GM18870 (cell line): ENCODE data around the gene FAM107B.
"Not testable (repeated sequence)": the region's sequence is repeated elsewhere in the genome, so short reads cannot be mapped to it uniquely, and the experiment has no call there.

ENCODE experiments used
- ATAC-seq: cut with Tn5 transposase; IDR thresholded peaks from one replicate; pipeline ENCODE4 v1.9.1; 2021; ENCODE audit warnings: moderate library complexity; ENCODE audit not compliant: unreplicated experiment

FAM107B gene

DNA sequence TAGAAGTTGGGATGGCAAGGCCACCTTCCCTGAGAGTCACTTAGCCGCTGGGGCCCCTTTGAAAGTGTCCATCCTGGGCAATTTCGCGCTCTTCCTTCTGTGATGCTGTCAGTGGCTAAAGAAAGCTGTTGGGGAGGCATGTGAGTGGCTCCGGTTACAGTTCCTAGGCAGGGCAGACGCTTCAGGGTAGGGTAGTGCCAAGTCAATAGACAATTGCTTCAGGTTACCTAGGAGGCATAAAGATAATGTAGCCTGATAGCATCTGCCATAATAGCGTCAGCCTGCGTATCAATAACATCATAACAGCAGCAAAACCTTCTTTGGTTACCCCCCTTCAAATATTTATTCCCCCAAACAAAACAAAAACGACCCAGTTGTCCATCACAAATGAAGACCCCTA is at the start of gene FAM107B:
TSS of gene FAM107B (minus strand) at position 101 of the 400 bp plus-strand sequence. CDS start 234 bp downstream, outside the sequence.
- ATAC-seq: no peak

DNA sequence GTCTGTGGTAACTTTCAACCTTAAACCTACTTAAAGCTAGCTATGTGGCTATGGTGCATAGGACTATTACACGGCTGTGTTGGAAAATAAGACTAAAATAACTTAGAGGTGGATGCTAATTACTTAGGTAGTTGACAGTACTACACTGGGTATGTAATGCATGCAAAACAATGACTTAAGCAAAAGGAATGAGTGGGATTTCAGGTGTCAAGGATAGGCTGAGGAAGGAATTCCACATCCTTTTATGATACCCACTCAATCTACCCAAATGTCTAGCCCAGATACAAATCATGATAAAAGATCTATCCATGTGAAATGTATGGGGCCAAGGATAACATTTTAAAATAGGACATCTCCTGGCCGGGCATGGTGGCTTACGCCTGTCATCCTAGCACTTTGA is 49.3 kb upstream of the FAM107B start:
- no peak for ATAC-seq

DNA sequence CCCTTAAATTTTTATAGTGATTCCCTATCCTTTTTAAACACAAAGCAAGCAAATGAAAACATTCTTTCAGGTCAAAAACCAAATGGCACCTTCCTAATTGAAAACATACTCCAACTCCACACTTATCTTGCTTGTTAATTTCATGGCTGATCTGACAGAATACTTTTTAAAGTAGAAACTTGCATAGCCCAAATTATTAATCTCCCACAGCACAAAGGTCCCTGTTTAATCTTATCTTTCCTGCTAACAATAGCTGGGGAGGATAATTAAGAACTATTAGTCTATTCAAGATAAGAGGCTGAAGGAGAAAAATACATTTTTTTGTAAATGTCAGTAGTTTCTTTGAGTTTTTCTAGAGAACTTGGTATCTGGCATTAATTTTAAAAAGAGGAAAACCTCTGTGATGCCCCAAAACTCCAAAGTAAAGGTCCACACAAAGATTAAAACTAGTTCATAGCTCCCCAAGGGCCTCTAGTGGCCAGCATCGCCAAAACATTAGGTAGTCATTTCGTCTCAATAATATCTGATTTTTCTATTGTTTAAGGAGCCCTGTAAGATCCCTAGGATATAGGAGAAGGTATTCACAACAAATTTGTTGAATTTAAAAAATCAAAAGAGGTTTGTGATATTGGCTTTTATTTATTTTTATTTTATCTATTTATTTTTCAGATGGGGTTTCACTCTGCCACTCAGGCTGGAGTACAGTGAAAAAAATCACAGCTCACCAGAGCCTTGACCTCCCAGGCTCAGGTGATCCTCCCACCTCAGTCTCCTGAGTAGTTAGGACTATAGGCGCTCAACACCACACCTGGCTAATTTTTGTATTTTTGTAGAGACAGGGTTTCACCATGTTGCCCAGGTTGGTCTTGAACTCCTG is 48.4 kb upstream of the FAM107B start:
- ATAC-seq: no peak

DNA sequence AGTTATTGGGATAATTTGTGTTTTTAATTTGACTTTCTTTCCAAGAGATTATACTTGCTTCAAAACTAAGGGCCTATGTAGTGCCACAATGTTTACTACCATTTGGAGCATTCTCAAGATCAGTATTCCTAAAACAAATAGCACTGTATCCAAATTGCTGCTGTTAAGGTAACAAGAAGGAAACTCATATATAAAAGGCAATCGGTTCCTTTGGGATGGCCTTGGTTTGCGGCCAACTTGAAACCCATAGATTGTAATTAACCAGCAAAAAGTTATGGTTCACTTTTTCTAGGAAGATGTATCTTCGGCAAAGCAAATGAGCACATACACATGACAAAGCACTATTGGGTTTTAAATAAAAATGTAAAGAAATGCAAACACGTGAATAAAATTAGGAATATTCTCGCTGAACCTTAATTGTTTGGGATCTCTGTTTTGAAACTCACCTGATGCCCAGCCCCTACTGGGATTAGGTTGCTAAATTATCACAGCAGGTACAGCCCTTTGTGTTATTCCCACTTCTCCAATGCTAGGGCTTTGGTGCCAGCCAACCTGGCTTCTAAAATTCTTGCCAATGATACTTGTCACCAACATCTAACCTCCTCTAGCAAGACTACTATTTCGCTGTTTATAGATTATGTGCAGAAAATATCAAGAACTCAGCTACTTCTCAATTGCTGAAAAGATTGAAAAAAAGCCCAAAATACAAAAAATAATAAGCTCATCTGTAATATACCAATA is 47.1 kb upstream of the FAM107B start:
- no peak for ATAC-seq

DNA sequence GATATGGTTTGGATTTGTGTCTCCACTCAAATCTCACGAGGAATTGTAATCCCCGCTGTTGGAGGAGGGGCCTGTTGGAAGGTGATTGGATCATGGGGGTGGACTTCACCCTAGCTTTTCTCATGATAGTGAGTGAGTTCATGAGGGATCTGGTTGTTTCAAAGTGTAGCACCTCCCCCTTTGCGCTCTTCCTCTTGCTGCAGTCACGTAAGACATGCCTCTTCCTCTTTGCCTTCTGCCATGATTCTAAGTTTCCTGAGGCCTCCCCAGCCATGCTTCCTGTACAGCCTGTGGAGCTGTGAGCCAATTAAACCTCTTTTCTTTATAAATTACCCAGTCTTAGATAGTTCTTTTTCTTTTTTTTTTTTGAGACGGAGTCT is 46.1 kb upstream of the FAM107B start:
- ATAC-seq: no peak

DNA sequence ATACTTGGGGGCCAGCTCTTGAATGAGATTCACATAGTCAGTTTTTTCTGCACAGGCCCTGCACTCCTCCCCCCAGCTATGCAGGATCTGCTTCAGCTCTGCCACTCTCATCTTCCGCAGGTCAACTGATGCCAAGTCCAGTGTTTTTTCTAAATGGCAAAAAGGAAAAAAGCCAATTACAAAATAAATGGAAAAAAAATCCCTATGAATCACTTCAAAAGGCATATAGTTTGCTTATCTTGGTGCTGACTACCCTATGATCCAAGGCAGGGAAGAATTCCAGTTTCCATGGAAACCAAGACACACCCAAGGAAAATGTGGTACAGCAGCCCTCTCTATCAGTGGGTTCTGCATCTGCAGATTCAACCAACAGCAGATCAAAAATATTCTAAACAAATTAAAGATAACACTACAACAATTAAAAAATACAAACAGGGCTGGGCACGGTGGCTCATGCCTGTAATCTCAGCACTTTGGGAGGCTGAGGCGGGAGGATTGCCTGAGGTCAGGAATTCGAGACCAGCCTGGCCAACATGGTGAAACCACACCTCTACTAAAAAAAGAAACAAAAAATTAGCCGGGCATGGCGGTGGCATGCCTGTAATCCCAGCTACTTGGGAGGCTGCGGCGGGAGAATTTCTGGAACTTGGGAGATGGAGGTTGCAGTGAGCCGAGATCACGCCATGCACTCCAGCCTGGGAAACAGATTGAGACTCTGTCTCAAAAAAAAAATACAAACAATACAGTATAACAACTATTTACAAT is 45.5 kb upstream of the FAM107B start:
- no peak for ATAC-seq

DNA sequence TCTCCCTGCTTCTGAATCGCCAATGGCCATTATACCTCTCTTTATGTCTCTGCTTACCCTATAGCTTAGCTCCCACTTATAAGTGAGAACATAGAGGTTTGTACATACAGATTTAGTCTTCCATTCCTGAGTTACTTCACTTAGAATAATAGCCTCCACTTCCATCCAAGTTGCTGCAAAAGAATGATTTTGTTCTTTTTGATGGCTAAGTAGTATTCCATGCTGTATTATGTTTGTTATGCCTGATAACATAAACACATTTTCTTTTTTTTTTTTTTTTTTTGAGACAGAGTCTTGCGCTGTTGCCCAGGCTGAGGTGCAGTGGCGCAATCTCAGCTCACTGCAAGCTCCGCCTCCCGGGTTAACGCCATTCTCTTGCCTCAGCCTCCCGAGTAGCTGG is 42.0 kb upstream of the FAM107B start:
- ATAC-seq: not testable (repeated sequence)

DNA sequence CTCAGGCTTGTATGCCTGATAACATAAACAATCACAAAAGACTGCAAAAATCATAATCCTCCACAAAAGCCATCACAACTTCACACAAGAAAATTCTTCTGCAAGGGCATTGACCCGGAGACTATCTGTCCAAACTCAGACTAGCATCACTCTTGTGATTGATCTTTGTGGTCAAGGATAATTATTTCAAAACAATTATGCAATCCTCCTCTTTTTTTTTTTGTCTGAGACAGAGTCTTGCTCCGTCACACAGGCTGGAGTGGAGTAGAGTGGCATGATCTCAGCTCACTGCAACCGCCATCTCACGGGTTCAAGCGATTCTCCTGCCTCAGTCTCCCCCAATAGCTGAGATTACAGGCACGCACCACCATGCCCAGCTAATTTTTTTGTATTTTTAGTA is 41.0 kb upstream of the FAM107B start:
- ATAC-seq: no peak

DNA sequence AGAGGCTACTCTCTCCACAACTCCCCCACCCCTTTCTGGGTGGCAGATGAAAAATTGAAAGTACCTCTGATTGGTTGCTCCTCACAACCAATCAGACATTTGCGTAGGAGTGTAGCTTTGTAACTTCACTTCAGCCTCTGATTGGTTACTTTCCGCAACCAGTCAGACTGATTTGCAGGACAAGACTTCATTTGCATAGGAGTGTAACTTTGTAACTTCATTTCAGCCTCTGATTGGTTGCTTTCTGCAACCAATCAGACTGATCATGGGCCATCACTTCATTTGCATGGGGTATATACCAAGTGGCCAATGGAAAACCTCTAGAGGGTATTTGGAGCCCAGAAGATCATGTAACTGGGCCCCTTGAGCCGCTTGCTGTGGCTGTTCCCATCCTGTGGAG is 37.6 kb upstream of the FAM107B start:
- no peak for ATAC-seq

DNA sequence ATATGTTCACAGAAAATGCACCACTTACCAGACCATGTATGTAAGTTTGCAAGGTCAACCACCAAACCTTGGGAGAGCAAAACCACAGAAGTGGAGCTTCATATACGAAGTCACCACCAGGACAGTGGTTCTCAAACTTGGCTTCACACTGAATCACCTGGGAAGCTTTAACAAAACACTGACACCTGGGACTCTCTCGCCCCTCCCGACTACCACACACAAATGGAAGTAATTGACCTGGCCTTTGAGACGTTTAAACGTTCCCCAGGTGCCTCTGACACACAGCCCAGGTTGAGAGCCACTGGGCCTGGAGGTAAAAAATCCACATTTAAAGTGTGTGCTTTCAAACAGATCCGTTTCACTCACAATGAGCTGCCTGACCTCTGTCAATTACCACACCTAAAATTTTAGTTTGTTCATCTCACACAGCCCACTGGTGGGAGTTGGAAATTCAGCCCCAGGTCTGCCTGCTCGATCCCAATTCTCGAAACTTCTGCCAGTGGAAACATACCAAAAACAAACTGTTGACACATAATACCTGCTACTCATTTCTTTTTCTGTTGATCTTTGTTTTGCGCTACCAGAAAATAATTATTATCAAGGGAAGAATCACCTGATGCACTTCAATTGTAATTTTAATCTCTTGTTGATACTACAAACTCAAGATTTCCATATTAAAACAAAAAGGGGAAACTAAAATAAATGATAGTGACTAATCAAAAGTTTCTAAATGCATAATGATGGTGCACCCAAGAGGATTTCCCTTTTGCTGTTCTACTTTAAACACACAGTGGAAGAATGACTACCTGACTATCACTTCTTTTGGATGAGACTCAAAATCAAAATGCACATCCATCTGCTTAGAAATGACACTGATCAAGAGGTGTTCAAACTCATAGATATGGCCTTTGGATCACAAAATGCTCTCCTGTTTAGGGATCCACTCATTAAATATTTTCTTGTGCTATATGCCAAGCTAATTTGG is 36.6 kb upstream of the FAM107B start:
- no peak for ATAC-seq

DNA sequence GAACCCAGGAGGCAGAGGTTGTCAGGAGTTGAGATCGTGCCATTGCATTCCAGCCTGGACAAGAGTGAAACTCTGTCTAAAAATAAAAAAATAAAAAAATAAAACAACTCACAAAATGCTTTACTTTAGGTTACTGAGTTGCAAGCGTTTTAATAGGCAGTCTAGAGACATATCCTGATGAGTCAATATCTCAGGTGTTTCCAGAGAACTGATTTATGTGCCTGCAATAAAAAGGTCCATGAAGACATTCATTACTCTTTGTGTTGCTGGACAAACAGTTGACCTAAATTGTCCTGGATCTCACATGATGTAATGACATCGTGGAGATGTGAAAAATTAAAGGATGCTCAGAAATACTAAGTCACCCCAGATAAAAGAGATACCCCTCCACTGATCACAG is 31.6 kb upstream of the FAM107B start:
- no peak for ATAC-seq

DNA sequence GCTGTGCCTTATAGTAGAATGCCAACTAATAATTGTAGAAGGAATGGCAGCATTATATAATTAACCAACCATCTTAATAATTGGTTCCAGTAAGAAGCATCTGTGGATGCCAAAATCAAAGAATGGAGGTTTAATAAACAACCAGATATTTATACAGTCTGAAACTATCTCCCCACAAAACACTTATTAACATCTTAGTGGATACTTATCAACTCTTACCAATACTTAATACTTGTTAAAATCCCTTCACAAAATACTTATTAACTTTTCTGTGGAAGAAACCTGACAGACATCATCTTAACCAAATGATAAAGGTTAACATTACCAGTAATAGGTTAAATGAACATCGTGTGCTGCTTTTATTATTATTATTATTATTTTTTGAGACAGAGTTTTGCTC is 29.1 kb upstream of the FAM107B start:
- ATAC-seq: no peak

DNA sequence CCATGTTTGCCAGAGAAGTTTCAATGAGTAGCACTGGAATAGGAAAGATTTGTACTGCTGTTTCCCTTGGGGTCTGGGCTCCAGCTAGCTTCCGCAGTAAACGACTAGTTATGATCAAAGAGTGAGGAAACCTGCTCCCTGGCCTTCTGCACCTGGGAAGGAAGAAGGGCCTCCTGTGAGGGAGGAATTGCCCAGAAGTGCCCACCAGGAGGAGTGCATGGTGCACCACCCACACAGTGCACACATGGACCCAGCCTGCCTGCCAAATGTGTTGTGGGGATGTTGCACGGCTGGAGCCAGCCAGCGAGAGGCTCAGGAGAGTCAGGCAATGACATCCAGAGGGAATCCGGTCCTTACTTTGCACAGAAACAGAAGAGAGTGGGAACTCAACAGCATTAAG is 27.0 kb upstream of the FAM107B start:
- no peak for ATAC-seq

DNA sequence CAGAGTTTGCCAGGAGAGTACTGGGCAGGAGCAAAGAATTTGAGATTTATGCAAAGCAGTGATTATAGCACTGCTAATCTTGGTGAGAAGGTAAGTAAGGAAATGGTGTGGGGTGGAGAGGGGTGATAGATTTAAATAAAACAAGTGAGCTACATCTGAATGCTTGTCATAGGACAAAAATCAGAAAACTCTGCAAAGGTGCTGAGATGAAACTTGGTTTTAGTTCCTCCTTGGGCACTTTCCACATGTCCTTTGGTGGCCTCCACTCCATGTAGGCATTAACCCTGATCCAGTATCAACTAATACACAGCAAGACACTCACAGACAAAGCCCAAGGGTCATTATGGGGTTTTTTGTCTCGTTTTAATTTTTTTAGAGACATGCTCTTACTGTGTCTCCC is 25.7 kb upstream of the FAM107B start:
- ATAC-seq: no peak

DNA sequence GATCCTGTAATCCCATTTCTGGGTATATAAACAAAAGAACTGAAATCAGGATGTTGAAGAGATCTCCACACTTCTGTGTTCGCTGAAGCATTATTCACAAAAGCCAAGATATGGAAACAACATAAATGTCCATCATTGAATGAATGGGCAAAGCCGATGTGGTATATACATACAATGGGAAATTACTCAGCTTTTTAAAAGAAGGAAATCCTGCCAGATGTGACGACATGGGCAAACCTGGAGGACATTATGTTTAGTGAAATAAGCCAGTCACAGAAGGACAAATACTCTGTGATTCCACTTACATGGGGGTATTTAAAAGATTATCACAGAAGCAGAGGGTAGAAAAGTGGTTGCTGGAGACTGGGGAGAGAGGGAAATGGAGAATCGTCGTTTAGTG is 23.9 kb upstream of the FAM107B start:
- no peak for ATAC-seq

DNA sequence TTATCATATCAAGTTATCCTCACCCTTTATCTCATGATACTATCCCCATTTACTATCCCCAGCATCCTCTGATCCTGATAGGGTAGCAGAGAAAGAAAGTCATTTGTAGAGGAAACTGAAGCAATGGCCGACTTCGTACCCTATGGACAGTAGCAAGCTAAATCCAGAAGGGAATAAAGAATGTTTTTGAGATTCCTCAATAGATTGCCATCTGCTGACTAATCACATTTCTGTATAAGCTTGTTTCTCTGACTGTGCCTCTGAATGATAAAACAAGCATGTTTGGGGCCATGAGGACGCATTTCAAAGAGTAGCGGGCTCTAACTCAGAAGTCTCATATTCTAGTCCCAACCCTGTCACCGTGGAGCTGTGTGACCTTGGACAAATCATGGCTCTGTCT is 13.2 kb upstream of the FAM107B start:
- no peak for ATAC-seq

DNA sequence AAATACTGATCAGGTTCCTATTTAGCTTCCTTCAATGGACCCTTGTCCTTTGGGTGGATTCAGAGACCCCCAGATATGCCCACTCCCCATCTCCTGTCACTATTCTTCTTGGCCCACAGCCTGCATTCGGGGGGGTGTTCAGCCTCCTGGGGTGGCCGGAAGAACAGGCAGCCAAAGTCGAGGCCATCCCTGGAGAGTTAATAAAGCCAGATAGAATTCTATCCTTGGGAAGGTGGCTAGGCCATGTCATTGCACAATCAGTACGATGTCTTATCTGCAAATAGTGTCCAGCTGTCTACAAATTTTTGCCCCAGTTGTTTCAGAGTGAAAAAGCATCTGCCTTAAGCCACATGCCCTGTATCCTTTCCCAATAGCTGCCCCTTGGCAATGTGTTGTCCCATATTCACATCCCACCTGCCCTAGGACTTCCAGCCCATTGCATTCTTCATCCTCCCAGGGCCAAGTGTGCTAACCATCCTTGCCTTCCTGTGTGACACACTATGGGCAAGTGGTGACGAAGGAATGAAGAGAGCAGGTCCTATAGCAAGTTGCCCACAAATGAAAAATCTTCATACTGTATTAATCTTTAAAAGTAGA is 9.9 kb upstream of the FAM107B start:
- no peak for ATAC-seq

DNA sequence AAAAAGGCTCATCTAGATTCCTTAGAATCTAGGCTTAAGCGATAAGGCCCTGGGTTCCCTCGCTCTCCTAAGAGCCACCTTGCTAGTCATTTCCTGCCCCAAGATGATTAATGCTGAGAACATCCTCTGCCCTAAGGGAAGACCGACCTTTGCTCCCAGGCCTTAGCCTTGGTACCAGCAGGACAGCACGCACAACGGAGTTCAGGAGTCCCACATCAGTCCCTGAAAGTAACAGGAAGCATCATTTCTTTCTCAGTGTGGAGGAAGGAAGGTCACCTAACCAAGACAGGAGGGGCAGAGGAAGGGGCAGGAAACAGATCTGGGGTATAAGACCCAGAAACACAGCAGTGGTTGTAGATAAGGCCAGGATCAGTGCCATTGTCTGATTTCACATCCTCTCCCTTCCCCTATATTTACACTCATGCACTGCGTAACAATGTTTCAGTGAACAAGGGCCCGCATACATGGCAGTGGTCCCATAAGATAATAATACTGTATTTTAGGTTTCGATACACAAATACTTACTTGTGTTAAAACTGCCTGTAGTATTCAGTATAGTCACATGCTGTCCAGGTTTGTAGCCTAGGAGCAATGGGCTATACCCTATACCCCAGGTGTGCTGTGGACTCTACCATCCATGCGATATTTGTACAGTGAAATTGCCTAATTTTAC is 8.1 kb upstream of the FAM107B start:
- no peak for ATAC-seq

DNA sequence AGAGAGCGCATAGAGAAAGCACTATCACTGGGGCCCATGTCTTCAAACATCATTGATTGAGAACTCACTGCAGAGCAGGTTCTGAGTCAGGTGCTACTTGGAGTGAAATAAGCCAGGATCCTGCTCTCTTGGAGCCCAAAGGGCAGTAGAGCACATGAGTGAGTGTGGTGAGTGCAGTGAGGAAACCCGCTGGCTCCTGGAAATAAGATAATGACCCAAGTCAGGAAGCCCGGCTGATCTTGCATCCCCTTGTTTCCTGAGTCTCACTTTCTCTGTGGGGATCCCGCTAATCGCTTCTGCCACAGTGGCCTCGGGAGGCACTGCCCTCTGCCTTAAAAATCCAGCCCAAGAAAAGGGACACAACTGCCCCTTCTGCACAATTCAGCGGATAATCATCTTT is 7.1 kb upstream of the FAM107B start:
- no peak for ATAC-seq
